HEK293 (cell line): ENCODE results near the gene SLC38A9.

Experiments
- CTCF ChIP-seq: fragments of 450-650 bp; formaldehyde crosslinking; IDR thresholded peaks from 2 replicates; pipeline ENCODE4 v1.5.1; 2016; ENCODE audit warnings: missing biosample characterization, missing genetic modification characterization
- GLI4 ChIP-seq: fragments of 450-650 bp; formaldehyde crosslinking; IDR thresholded peaks from 2 replicates; pipeline ENCODE4 v1.5.1; 2016; ENCODE audit warnings: missing biosample characterization, missing genetic modification characterization
- ZFP69B ChIP-seq: fragments of 450-650 bp; formaldehyde crosslinking; IDR thresholded peaks from 2 replicates; pipeline ENCODE4 v1.5.1; 2016; ENCODE audit warnings: missing biosample characterization, missing genetic modification characterization
- ZNF10 ChIP-seq: fragments of 450-650 bp; formaldehyde crosslinking; IDR thresholded peaks from 2 replicates; pipeline ENCODE4 v1.5.1; 2017; ENCODE audit warnings: missing biosample characterization, missing genetic modification characterization
- ZNF140 ChIP-seq: fragments of 450-650 bp; formaldehyde crosslinking; IDR thresholded peaks from 2 replicates; pipeline ENCODE4 v1.5.1; 2016; ENCODE audit warnings: missing biosample characterization, missing genetic modification characterization
- ZNF394 ChIP-seq: fragments of 450-650 bp; formaldehyde crosslinking; IDR thresholded peaks from 2 replicates; pipeline ENCODE4 v1.5.1; 2016; ENCODE audit warnings: missing biosample characterization, missing genetic modification characterization, mild to moderate bottlenecking, moderate library complexity, borderline replicate concordance

GRCh38 chr5:55750063-55750462 lies 37.9 kb upstream of the SLC38A9 start:
- TF ChIP-seq ZNF10: no peak
- TF ChIP-seq ZFP69B (tag by site-specific recombination): no peak
- TF ChIP-seq GLI4 (tag by site-specific recombination): no peak
- no peak for TF ChIP-seq ZNF394
- TF ChIP-seq CTCF (tag by site-specific recombination): no peak
- no peak for TF ChIP-seq ZNF140 (tag by site-specific recombination)
